Activated CD4-positive, alpha-beta T cell treated with anti-CD3 and anti-CD28 coated beads, Interleukin-2, amount 50 U/mL, for 48 hours (primary cell): Measurements from ENCODE around the gene SSC5D.

Experiments
- DNase-seq, 2 experiments: peaks; one replicate each; pipeline ENCODE4 v3.0.0-alpha.2; 2020

Gene SSC5D

GRCh38 chr19:55567708-55568328, 79.6 kb downstream of the SSC5D start:
- DNase-seq = no peak
